Mononuclear cell (primary cell): ENCODE results near the gene ARID1B. TPM values are rescaled to one million over a fixed set of nuclear protein-coding genes. Genes with fewer than 3 reads are reported as not detected.
A peak's percentile ranks its signal among the peaks of the same experiment; 100 is the strongest.

Source experiments
- H3K27me3 ChIP-seq: 2 replicates; pipeline ENCODE4 v1.6.0; 2011; ENCODE audit warnings: low read length, control low read depth; ENCODE audit not compliant: insufficient read depth
- H3K4me1 ChIP-seq: 2 replicates; pipeline ENCODE4 v1.5.1; 2011; ENCODE audit warnings: mild to moderate bottlenecking, low read length, control low read depth; ENCODE audit not compliant: insufficient read depth
- H3K4me3 ChIP-seq: 2 replicates; pipeline ENCODE4 v1.5.1; 2011; ENCODE audit warnings: mild to moderate bottlenecking, low read length, moderate library complexity
- H3K9me3 ChIP-seq: 2 replicates; pipeline ENCODE4 v1.5.1; 2011; ENCODE audit warnings: low read depth, mild to moderate bottlenecking, control low read depth, low read length
- total RNA-seq: library from RNA; depleted of rRNA; stranded (reverse); fragments of >200 nt; gene quantifications from one replicate; pipeline ENCODE4 v1.2.3, GENCODE V29; 2012

The ARID1B gene
- total RNA-seq, 1 donor: 107 TPM

DNA sequence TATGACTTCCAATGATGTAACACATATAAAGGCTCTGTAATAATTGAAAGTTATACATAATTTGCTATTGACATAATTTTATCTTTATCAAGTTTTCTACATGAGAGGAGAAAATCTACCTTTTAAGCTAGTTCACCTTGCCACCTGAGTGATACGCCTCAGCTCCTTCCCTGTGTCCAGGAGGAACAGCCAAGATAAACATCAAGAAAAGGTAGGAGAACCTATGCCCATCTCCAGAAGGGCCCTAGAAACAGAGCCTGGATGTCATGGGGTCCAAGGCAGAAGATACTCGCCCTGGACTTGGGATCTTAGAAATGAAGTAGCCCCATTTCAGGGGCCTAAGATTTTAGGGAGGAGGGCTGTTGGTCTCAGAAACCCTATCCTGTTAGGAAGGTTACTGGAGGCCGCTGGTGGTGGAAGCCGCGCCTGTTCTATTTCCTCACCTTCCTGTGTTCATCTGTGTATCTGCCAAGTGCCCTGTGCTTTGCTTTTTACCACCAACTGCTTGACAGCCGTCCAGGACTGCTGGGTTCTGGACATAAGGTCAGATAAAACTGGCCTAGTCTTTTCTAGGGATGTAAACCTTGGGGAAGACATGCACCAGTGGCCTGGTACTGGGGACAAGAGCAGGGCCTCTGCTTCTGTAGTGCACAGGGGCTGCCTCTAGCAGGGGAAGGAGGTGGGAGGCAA, 178.5 kb downstream of the ARID1B start:
- Histone ChIP-seq H3K4me3 (no peak overlapping the region), H3K9me3 (no peaks in the 10 kb centered on the region)

DNA sequence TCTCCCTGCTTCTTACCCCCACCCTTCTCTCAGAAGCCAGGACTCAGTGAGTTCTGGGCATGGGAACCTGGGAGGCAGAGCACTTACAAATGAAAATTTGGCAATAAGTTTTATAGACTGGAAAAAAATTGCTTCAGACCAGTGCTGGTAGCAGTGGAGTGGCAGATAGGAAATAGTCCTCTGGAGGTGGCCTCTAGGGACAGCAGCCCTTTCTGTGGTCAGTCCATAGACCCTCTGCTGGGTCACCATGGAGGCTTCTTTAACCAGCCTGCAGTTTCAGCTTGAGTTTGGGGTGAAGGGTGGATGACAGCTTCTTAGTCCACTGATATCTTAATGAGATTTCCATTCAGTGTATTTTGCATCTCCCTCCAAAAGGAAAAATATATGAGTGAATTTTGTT, 179.1 kb downstream of the ARID1B start:
- H3K9me3 ChIP-seq: no peaks in the 10 kb centered on the region
- peaks cover 29% of the 10 kb centered on the region for H3K4me1 ChIP-seq
- H3K27me3 ChIP-seq: no peaks in the 10 kb centered on the region
- no peak overlapping the region for H3K4me3 ChIP-seq

More for the DNA sequence above, 178.5 kb downstream of the ARID1B start:
- peaks cover 29% of the 10 kb centered on the region for H3K4me1 ChIP-seq
- no peaks in the 10 kb centered on the region for H3K27me3 ChIP-seq

GRCh38 chr6:156957931-156958547, 180.9 kb downstream of the ARID1B start:
- H3K4me1 ChIP-seq: peaks cover 31% of the 10 kb centered on the region
- H3K4me3 ChIP-seq: no peak overlapping the region
- H3K27me3 ChIP-seq: no peaks in the 10 kb centered on the region
- no peaks in the 10 kb centered on the region for H3K9me3 ChIP-seq

DNA sequence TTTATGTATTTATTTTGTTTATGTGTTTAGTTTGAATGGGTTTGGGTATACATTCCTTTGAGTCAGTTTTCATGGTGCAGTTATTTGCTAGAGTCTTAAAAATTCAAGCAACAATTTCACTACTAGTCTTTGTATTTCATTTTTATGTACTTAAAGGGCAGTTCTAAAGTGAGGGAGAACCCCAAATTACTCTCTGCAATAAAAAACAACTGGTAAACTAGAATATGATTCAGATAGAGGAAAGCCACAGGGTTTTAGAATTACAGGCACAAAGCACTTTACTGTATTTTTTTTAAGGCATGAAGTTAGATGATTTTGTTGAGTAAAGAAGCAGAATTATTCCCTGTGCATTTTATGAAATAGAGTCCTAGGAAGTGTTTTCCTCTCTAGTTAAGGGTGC, 183.3 kb downstream of the ARID1B start:
- peaks cover 28% of the 10 kb centered on the region for H3K4me1 ChIP-seq

DNA sequence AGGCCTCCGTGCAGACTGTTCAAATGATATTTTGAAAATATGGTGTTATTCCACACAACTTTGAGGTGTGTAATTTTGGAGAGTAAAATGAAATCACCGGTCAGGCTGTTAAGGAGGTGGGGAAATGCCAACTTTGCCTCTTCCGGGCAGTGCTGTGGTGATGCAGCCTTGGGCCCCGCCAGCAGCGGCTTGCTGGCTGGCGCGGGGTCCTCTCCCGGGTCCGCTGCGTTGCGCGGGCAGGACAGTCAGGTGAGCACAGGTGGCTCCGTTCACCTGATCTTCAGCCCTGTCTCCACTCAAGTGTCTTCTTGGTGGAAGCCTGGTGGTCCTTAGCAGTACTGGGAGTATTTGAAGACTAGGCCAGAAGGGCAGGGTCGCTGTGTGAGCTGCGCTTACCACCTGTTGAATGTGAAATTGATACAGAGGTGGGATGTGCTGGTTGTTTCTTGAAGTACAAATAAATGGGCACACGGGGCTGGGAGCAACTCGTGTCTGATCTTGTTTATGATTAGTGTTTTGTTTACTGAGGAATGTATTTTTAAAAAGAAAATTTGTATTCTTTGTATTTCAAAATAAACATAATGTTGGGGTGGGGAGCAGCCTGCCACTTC, 184.2 kb downstream of the ARID1B start:
- no peak overlapping the region for H3K4me3 ChIP-seq
- H3K27me3 ChIP-seq: no peaks in the 10 kb centered on the region
- H3K4me1 ChIP-seq: peaks cover 19% of the 10 kb centered on the region
- no peaks in the 10 kb centered on the region for H3K9me3 ChIP-seq

More for the DNA sequence above, 183.3 kb downstream of the ARID1B start:
- no peaks in the 10 kb centered on the region for H3K27me3 ChIP-seq
- no peaks in the 10 kb centered on the region for H3K9me3 ChIP-seq
- no peak overlapping the region for H3K4me3 ChIP-seq

DNA sequence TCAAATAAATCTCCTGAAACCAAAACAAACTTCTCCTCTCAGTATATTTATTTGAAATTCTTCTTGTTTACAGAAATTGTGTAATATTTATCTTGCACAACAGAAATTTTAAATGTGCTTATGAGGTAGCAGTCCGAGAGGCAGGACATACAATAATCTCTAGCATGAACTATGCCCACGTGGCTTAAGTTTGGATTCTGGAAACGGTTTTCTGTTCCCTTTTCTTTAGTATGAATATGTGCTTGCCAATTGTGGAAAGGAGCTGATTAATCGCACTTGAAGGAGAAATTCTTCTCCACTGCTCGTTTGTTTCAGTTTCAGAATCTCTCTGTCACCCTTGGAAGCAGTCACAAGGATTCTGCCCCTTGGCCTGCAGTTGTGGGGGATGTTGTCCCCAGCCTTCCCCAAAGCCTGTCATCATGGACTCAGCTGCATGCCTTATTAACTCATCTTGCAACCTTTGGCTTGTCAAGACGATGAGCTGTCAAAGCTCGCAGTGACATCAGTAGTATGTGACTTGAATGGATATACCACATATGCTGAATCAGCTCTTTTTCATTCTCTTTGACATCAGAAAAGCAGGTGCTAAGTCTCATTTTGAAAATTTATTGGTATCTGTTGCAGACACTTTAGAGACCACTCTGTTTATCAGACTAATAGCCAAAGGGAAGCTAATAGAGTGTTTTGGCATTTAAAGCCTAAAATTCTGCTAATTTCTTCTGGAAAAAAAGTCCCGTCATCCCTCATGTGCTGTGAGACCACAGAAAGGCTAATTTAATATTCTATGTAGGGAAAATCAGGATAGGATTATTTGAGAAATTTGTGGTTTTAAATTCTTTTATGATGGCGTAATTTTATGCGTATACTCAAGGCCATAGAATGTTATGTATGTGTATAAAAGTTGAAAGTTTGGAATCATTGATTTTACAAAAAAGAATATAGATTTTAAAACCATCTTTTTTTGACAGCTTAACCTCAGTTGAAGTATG, 186.8 kb downstream of the ARID1B start:
- Histone ChIP-seq H3K27me3 (no peaks in the 10 kb centered on the region), H3K9me3 (no peaks in the 10 kb centered on the region), H3K4me3 (peak overlapping the region; percentile 14), H3K4me1 (peaks cover 13% of the 10 kb centered on the region)

- Histone ChIP-seq H3K9me3 (no peaks in the 10 kb centered on the region), H3K4me3 (no peak overlapping the region), H3K4me1 (peaks cover 25% of the 10 kb centered on the region), H3K27me3 (no peaks in the 10 kb centered on the region)
These were observed 190.7 kb downstream of the ARID1B start for GRCh38 chr6:156967852-156968251.

DNA sequence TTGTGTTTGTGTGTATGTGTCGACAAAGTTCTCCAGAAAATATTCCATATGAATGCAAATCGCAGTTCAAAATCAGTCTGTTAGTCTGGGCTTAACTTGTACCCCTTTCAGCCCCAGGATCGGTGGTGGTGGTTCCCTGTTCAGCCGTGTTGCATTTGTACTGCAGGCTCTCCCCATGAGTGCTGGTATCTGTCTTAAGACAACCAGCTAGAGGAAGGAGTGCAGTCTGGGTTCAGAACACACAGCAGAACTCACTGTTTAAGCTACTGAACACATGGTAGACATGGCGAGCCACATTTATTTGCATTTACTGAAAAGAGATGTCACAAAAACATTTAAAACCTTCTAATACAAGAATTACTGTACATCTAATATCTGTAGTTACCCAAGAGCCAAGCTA, 192.1 kb downstream of the ARID1B start:
- no peaks in the 10 kb centered on the region for H3K27me3 ChIP-seq
- peaks cover 19% of the 10 kb centered on the region for H3K4me1 ChIP-seq
- no peak overlapping the region for H3K4me3 ChIP-seq
- no peaks in the 10 kb centered on the region for H3K9me3 ChIP-seq

- peaks cover 20% of the 10 kb centered on the region for H3K4me1 ChIP-seq
- no peaks in the 10 kb centered on the region for H3K27me3 ChIP-seq
- no peak overlapping the region for H3K4me3 ChIP-seq
- no peaks in the 10 kb centered on the region for H3K9me3 ChIP-seq
These were observed 193.5 kb downstream of the ARID1B start for GRCh38 chr6:156970595-156971112.

GRCh38 chr6:156971153-156971885, 194.1 kb downstream of the ARID1B start:
- H3K27me3 ChIP-seq: no peaks in the 10 kb centered on the region
- H3K4me1 ChIP-seq: peaks cover 26% of the 10 kb centered on the region
- H3K9me3 ChIP-seq: no peaks in the 10 kb centered on the region
- H3K4me3 ChIP-seq: no peak overlapping the region

DNA sequence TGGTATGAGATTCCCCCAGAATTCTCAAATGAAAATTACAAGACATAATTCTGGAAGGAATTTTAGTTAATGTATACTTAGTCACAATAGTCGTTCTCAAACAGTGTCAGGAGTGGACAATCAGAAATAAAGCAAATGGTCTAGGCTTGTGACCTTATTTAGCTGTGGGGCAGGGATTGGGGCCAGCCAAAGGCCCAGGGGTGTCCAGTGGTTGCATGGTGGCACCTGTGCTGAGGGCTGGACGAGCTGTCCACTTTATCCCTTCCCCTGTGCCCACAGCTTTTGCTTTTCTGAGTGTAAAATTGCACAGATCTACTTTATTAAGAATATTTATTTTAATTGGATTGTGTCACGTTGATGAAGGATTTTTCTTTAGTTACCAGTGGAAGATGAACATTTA, 195.0 kb downstream of the ARID1B start:
- H3K4me3 ChIP-seq: no peak overlapping the region
- no peaks in the 10 kb centered on the region for H3K9me3 ChIP-seq
- peaks cover 32% of the 10 kb centered on the region for H3K4me1 ChIP-seq
- H3K27me3 ChIP-seq: no peaks in the 10 kb centered on the region

DNA sequence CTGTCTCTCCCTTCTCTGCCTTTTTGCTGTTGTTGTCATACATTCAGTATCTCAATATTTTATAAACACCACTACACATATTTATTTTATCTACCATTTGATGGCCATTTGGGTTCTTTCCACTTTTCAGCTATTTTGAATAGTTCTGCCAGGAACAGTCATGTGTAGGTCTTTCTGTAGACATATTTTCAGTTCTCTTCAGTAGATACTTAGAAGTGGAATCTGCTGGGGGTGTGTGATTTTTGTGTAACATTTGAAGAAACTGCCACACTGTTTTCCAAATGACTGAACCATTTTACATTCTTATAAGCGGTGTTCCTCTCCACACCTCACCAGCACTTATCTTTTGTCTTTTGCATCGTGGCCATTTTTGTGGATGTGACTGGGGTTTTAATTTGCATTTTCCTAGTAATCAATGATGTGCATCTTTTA, 197.7 kb downstream of the ARID1B start:
- H3K9me3 ChIP-seq: no peaks in the 10 kb centered on the region
- peaks cover 44% of the 10 kb centered on the region for H3K4me1 ChIP-seq
- no peak overlapping the region for H3K4me3 ChIP-seq
- H3K27me3 ChIP-seq: no peaks in the 10 kb centered on the region

GRCh38 chr6:156975414-156975813, 198.2 kb downstream of the ARID1B start:
- Histone ChIP-seq H3K9me3 (no peaks in the 10 kb centered on the region), H3K4me3 (no peak overlapping the region), H3K27me3 (no peaks in the 10 kb centered on the region), H3K4me1 (peaks cover 47% of the 10 kb centered on the region)
